Measurements from ENCODE around the gene ANXA2.

DNA sequence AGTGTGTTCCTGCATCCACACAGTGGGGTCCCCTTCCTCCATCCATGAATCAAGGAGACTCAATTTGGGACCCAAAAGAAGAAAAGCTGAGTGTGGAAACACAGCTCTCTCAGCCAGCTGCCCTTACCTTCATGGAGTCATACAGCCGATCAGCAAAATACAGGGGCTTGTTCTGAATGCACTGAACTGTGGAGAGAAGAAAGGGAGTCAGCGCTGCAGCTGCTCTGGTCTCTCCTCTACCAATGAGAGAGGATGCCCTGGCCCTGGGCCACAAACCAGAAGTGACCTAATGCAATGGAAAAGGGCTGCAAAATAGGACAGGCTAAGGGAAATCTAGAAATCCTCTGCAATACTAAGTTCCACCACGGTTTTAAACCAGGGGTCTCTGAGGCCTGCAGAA, 46.7 kb downstream of the ANXA2 start:
- no peak for TF ChIP-seq GABPA (IDR thresholded peaks at IDR 0.05 in 1 of 2, conservative IDR thresholded peaks at IDR 0.05 in 1 of 2)
- TF ChIP-seq, protein P1, sequence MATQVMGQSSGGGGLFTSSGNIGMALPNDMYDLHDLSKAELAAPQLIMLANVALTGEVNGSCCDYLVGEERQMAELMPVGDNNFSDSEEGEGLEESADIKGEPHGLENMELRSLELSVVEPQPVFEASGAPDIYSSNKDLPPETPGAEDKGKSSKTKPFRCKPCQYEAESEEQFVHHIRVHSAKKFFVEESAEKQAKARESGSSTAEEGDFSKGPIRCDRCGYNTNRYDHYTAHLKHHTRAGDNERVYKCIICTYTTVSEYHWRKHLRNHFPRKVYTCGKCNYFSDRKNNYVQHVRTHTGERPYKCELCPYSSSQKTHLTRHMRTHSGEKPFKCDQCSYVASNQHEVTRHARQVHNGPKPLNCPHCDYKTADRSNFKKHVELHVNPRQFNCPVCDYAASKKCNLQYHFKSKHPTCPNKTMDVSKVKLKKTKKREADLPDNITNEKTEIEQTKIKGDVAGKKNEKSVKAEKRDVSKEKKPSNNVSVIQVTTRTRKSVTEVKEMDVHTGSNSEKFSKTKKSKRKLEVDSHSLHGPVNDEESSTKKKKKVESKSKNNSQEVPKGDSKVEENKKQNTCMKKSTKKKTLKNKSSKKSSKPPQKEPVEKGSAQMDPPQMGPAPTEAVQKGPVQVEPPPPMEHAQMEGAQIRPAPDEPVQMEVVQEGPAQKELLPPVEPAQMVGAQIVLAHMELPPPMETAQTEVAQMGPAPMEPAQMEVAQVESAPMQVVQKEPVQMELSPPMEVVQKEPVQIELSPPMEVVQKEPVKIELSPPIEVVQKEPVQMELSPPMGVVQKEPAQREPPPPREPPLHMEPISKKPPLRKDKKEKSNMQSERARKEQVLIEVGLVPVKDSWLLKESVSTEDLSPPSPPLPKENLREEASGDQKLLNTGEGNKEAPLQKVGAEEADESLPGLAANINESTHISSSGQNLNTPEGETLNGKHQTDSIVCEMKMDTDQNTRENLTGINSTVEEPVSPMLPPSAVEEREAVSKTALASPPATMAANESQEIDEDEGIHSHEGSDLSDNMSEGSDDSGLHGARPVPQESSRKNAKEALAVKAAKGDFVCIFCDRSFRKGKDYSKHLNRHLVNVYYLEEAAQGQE (IDR thresholded peaks at IDR 0.05), result no peak
- no peak for TF ChIP-seq CTCF (IDR thresholded peaks at IDR 0.05; ENCODE audit: low read depth, low read length, missing input control)

Data from liver (tissue), 3 donors.